Right ventricle myocardium inferior (tissue), 1 donor: ENCODE results near the gene RARB. TPM values are rescaled to one million over a fixed set of nuclear protein-coding genes. Genes with fewer than 3 reads are reported as not detected.

Experiments
- ATAC-seq: fragments of 200-7000 bp; cut with Tn5 transposase; one replicate; pipeline ENCODE4 v1.9.1; 2020; ENCODE audit warnings: mild to moderate bottlenecking, moderate library complexity
- DNase-seq: peaks from one replicate; pipeline ENCODE4 v3.0.0; 2021; ENCODE audit errors: missing footprints
- intact Hi-C: fragments of 100-400 bp; cut with DNase I; formaldehyde crosslinking; loops from one replicate; pipeline ENCODE4 v1.11.0; 2022
- total RNA-seq: library from RNA; stranded (reverse); fragmentation: NEBNext Ultra II Directional; extraction: Animal tissue kit (Norgen Biotek cat#: 25700); gene quantifications from one replicate; pipeline ENCODE4 v1.2.1, GENCODE V29; 2021
- donor health status: DM: no; HTN: yes; CAD: no; lungs with severe emphysema.

The RARB gene
- total RNA-seq, 1 donor from 2014 or later, result 17.5 TPM

DNA sequence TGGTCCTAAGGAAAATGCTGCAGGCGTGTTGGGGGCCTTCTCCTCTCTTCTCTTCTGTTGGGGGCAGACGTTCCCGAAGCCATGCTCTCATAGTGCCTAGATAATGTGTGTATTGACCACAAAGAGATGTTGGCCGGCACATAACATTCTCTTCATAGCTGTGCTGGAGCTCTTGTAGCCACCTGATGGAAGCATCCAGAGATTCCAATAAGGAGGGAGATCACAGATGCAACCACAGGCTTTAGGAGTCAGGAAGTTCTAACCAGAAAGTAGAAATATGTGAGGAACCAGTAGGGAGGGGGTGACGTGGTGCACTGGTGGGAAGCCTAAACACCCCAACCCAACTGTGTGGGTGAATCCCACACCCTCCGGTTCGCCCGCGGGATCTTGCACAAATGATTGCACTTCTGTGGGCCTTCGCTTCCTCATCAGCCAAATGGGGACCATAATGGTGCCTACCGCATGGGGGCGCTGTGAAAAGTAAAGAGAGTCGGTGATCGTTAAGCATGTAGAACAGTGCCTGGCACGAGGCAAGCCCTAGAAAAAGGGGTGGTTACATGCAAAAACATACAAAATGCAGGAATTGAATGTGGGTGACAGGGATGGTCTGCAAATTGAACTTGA is 148.9 kb downstream of the RARB start:
- intact Hi-C loops, result no loop called here
- no peak for DNase-seq
- ATAC-seq, result no peak

DNA sequence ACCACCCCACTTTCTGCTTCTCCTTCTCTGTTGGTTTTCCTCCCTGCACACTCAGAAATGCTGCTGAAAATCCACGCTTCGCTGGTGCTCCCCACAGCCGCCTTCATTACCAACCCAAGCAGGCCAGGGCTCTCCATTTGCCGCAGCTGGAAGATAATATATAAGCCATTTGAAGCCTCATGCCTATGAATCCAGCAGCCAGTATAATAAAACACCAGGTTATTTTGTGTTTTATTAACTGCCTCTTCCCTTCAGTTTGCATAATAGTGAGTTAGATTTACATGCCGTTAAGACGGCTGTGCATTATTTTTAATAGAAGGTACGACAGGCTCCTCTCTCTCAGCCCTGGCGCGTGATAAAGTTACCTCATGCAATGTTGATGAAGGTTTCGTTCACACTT is 150.0 kb downstream of the RARB start:
- intact Hi-C loops, result no loop called here
- no peak for ATAC-seq
- no peak for DNase-seq

- intact Hi-C loops, result no loop called here
- ATAC-seq (no peak), DNase-seq (no peak)
Measured at GRCh38 chr3:25580534-25580933, 152.5 kb downstream of the RARB start.

DNA sequence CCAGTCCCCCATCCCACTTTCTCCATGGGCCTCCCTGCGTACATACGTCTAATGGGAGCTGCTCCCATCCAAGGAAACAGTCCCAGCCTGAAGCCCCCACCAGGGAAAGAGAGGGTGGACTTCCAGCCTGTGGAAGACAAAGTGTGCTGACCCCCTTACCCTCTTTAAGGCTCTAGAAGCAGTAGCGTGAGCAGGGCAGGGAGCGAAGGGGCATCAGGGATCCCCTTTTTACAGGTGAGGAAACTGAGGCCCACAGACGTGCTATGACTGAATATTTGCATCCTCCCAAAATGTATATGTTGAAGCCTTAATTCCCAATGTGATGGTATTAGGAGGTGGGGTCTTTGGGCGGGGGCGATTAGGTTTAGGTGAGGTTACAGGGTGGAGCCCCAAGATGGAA is 153.3 kb downstream of the RARB start:
- DNase-seq, result no peak
- no peak for ATAC-seq
- intact Hi-C loops, result no loop called here

DNA sequence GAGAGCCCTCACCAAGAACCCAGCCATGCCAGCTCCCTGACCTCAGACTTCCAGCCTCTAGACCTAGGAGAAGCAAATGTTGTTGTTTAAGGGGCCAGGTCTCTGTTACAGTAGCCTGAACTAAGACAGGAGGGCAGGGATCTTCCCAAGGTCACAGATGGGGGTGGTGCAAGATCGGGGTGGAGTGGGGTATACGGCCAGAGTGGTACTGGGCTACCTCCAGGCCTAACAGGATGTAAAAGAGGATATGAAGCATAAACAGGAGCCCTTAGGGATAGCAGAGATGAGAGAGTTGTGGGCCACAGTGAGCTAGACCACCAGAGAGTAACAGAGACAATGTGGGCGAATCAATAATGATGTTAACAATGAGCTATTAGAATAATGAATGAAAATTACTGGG is 153.8 kb downstream of the RARB start:
- ATAC-seq (no peak), DNase-seq (no peak)
- intact Hi-C loops, result no loop called here

GRCh38 chr3:25582242-25582641 is 154.2 kb downstream of the RARB start:
- ATAC-seq, result no peak
- no peak for DNase-seq
- intact Hi-C loops, result no loop called here

- DNase-seq (no peak), ATAC-seq (no peak)
- intact Hi-C loops, result no loop called here
Measured at GRCh38 chr3:25583343-25583742, 155.3 kb downstream of the RARB start.

DNA sequence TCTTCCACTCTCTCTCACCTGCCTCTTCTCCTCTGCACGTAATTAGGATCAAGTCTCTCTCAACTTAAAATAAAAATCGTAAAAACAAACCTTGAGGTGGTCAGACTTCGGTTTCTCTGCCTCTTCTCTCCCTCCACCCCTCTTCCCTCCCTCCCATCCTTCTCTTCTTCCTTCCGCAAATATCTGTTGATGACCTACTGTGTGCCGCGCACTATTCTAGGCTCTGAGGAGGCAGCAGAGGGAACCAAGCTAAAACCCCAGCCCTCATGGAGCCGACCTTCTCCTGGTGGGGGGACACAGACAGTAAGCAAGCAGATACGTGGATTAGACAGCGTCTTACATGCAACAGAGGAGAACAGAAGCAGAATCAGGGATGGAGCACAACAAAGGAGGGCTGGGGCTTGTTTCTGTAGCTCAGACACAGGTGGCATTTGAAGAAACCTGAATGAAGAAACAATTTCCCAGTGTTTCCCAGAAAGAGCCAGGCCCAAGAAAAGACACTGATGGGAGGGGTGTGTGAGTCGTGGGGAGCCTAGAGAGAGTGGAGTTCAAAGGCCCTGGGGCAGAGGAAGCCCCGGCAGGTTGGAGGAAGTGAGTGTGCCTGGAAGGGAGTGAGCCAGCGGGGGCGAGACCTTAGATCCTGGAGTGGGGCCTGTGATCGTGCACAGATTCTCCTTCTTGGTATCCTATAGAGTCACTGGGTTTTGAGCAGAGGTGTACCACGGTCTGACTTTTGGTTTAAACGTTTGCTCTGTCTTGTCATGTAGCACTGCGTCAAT is 156.1 kb downstream of the RARB start:
- DNase-seq (no peak), ATAC-seq (no peak)
- intact Hi-C loops, result no loop called here

DNA sequence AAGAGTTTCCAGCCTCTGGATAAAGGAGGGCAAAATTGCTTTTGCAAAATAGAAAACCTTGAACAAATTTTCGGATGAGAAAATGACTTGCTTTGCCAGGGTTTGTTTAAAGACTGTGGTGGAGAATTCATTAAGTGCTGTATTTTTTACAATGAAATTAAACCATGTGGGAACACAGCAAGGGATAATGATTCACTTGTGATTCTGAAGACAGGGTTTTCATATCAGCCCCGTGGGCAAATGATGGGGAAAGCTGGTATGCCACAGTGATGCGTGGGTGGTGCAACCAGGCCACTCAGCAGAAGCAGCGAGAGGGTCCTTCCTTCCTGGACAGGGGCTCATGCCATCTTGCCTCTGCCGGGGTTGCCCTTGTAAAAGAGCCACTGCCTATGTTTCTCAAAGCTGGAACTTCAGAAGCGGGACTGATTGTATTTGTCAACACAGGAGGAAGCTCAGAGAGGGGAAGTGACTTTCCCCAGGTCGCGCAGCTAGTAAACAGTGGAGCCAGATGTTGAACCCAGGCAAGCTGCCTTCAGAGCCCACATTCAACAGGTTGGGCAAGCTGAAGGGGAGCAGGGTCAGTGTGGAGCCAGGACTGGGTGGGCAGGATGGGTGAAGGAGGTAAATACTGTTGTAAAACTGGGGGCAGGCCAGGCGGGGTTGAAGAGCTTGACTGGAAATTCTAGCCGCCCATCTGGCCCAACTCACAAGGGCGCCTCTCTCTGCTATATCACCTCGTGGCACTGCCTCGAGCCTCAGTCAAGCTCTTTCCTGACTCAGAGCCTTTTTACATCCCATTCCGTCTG is 157.5 kb downstream of the RARB start:
- intact Hi-C loops, result loop anchor here (5.0 kb wide), 1 partner anchor 553 kb away; no protein-coding TSS in a partner anchor
- DNase-seq (no peak), ATAC-seq (no peak)

- intact Hi-C loops, result loop anchor here (5.0 kb wide), 1 partner anchor 554 kb away; no protein-coding TSS in a partner anchor
- DNase-seq, result no peak
- no peak for ATAC-seq
Measured at GRCh38 chr3:25586167-25586505, 158.1 kb downstream of the RARB start.

GRCh38 chr3:25586553-25586952 is 158.5 kb downstream of the RARB start:
- DNase-seq, result no peak
- ATAC-seq, result peak; percentile 18
- intact Hi-C loops, result loop anchor here (5.0 kb wide), 1 partner anchor 554 kb away; no protein-coding TSS in a partner anchor

GRCh38 chr3:25587094-25587493 is 159.0 kb downstream of the RARB start:
- ATAC-seq (no peak), DNase-seq (no peak)
- intact Hi-C loops, result loop anchor here (5.0 kb wide), 1 partner anchor 555 kb away; no protein-coding TSS in a partner anchor

DNA sequence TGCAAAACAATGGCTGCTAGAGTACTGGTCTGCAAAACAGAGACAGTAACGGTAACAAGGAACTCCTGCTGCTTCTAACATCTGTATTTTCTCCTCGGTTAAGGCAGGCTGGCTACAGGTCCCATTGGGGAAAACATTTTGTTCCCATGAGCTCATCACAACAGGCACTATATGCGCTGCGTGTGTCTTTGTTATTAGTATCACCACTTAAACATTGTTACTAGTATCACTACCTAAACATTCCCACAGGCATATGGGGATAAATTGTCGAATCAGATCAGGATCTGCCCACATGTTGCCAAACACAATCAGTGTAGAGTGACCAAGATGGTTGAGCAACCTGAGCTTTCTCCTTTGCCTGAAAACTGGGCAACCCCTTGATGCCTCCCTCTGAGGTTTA is 159.5 kb downstream of the RARB start:
- ATAC-seq, result no peak
- intact Hi-C loops, result loop anchor here (5.0 kb wide), 1 partner anchor 555 kb away; no protein-coding TSS in a partner anchor
- DNase-seq, result no peak

DNA sequence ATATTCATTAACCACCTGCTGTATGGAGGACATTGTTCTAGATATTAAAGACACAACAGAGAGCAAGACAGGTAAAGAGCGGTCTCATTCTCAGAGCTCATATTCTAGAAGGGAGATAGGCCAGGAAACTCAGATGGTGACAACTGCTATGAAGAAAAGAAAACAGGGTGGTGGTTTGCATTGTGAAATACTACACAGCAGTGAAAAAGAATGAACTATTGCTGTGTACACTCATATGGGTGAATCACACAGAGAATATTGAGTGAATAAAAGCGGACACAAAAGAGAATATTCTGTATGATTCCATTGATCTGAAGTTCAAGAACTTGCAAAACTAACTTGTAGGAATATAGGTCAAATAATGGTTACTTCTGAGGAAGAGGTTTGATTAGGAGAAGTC is 159.9 kb downstream of the RARB start:
- intact Hi-C loops, result loop anchor here (5.0 kb wide), 1 partner anchor 556 kb away; no protein-coding TSS in a partner anchor

GRCh38 chr3:25588441-25589103 is 160.5 kb downstream of the RARB start:
- DNase-seq (no peak), ATAC-seq (no peak)
- intact Hi-C loops, result loop anchor here (1.0 to 5.0 kb wide), 2 partner anchors 160 to 556 kb away; partner anchors contain the start of gene RARB

More for the DNA sequence above, 159.9 kb downstream of the RARB start:
- ATAC-seq (no peak), DNase-seq (no peak)

- ATAC-seq (no peak), DNase-seq (no peak)
- intact Hi-C loops, result loop anchor here (1.0 to 5.0 kb wide), 2 partner anchors 161 to 557 kb away; partner anchors contain the start of gene RARB
Measured at GRCh38 chr3:25589104-25589782, 161.2 kb downstream of the RARB start.

DNA sequence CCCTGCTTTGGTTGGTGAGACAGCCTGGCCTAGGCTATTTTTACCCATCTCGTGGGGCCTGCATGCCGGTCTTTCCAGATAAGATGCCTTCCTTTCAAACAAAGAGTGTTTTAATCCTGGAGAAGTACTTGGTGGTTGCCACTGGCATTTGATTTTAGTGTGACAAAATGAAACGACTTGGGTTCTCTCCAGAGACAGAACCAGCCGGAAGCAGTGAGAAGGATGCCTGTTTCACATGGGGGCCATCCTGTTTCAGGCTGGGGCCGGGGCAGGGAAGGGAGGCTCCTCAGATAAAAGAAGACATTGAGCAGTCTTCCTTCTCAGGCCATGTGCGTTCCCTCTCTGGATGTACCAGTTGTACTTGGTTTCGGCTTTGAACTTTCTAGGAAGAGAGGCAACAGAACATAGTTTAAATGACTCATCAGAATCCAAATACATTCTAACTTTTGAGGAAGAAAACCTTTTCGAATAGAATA is 161.8 kb downstream of the RARB start:
- intact Hi-C loops, result loop anchor here (1.0 to 10.0 kb wide), 5 partner anchors 78 to 558 kb away; partner anchors contain the start of gene RARB
- no peak for DNase-seq
- ATAC-seq, result peak; percentile 38

- intact Hi-C loops, result loop anchor here (5.0 to 10.0 kb wide), 3 partner anchors 80 to 418 kb away; no protein-coding TSS in a partner anchor
Measured at GRCh38 chr3:25592510-25592968, 164.5 kb downstream of the RARB start.

More at GRCh38 chr3:25592510-25592968, 164.5 kb downstream of the RARB start:
- DNase-seq (peak; percentile 78), ATAC-seq (peak; percentile 77)
